Measurements from ENCODE around the gene DRGX. TPM values are rescaled to one million over a fixed set of nuclear protein-coding genes. Genes with fewer than 3 reads are reported as not detected.

The DRGX gene
- total and polyA plus RNA-seq, 2 donors (not counting 1 experiment from before 2014, with no cell fraction given): not detected

GRCh38 chr10:49360271-49361177 is 35.4 kb downstream of the DRGX start:
- H3K79me2 ChIP-seq (ENCODE audit: control insufficient read depth, insufficient read depth, low read length): no peaks in the 10 kb centered on the region
- Mint-ChIP-seq H3K9me3 (ENCODE audit: insufficient read depth) (no peaks in the 10 kb centered on the region), H3K27ac (no peak overlapping the region), H3K27me3 (peaks cover 8% of the 10 kb centered on the region), H3K4me3 (no peak overlapping the region), H3K4me1 (peaks cover 12% of the 10 kb centered on the region)
- no peak for DNase-seq
- intact Hi-C loops (cut with micrococcal nuclease): no loop called here
- H3K4me1 ChIP-seq (ENCODE audit: control insufficient read depth in 2 of 2, insufficient read depth in 2 of 2, low read length in 2 of 2): peaks cover 4 to 13% of the 10 kb centered on the region in 2 donors
- no peak overlapping the region for H3K4me3 ChIP-seq (ENCODE audit: control extremely low read depth in 1 of 5, extremely low read depth in 1 of 5, insufficient read depth in 1 of 5, low read depth in 2 of 5, low read length in 4 of 5)
- no peak overlapping the region for H3K27ac ChIP-seq (ENCODE audit: low read length in 2 of 2)
- no peak for ATAC-seq (ENCODE audit: low read depth)
- CTCF ChIA-PET: no interaction called here
- H2AFZ ChIP-seq (ENCODE audit: insufficient read depth, low read depth, low read length, poor library complexity, severe bottlenecking): no peak overlapping the region
- 78% methylated on average over 15 of the region's 15 CpGs for WGBS (ENCODE audit: insufficient coverage)
- TF ChIP-seq CTCF (IDR thresholded peaks at IDR 0.05): no peak
- no peak for TF ChIP-seq EZH2 (IDR thresholded peaks at IDR 0.05; ENCODE audit: borderline replicate concordance, insufficient read depth, low read depth, low read length, poor library complexity, severe bottlenecking)
- H3K27me3 ChIP-seq (replicated peaks in 1 of 4; ENCODE audit: control extremely low read depth in 1 of 4, control insufficient read depth in 3 of 4, insufficient read depth in 4 of 4, low read length in 3 of 4): no peaks in the 10 kb centered on the region
- no peaks in the 10 kb centered on the region for H3K36me3 ChIP-seq (replicated peaks in 1 of 2; ENCODE audit: control extremely low read depth in 1 of 2, control insufficient read depth in 1 of 2, extremely low read depth in 1 of 2, insufficient read depth in 2 of 2, low read length in 1 of 2)
- POLR2A ChIA-PET: no interaction called here
- peaks cover 0 to 3% (median 0%) of the 10 kb centered on the region in 3 donors for H3K9me3 ChIP-seq (ENCODE audit: control extremely low read depth in 1 of 3, control insufficient read depth in 2 of 3, insufficient read depth in 1 of 3, low read length in 2 of 3)
- no peaks in the 10 kb centered on the region for H4K20me1 ChIP-seq (ENCODE audit: control insufficient read depth, insufficient read depth, low read length, poor library complexity, severe bottlenecking)
- H3K4me2 ChIP-seq (replicated peaks; ENCODE audit: low read depth, low read length, poor library complexity, severe bottlenecking): no peak overlapping the region
- no peak overlapping the region for H3K9ac ChIP-seq (ENCODE audit: low read length)

Measured in B cell (primary cell).